ENCODE results near the gene KCNQ1. TPM values are rescaled to one million over a fixed set of nuclear protein-coding genes. Genes with fewer than 3 reads are reported as not detected.

KCNQ1 gene
- total and polyA plus RNA-seq, 2 donors (not counting 1 experiment from before 2014, with no cell fraction given), result 21.5 to 28.8 TPM

DNA sequence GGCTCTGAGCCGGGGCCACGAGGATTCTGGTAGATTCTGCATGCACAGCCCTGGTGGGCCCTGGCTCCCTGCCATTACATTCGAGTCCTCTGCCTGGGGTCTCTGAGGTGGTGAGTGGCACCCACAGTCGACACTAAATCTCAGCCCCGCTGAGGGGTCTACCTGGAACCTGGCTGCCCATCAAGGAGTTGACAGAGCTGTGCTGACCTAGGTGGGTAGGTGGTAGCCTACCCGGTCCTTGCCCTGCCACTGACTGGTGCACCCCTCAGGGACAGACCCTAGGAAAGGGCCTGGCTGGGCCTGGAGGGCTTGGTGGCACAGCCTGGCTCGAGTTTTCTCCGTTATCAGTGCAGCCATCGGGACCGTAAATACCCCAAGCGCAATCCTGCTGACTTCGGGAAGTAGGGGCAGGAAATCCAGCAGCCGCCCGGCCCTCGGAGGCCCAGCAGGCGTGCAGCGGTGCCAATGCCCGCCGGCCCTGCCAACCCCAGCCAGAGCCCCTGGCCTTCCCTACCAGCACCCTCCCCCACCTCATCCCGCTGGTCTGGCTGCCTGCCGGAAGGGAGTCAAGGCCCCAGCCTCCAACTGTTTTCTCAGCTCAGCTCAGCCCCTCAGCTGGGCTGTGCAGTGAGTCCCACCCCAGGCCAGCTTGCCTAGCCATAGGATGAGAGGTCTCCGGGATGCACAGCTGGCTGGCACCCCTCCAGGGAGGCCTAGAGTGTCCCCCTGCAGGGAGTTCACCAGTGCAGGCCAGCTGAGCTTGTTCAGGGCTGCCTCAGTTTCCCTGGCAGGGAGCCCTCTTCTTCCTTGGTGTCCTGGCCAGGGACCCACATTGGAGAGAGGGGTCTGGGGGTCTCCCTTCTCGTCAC, 335.4 kb downstream of the KCNQ1 start:
- 56% methylated on average over 21 of the region's 23 CpGs for WGBS (ENCODE audit: insufficient coverage)
- Mint-ChIP-seq H3K4me1 (peaks cover 13% of the 10 kb centered on the region), H3K27ac (no peak overlapping the region), H3K4me3 (no peak overlapping the region), H3K9me3 (ENCODE audit: insufficient read depth) (no peaks in the 10 kb centered on the region), H3K27me3 (no peaks in the 10 kb centered on the region)
- ChIA-PET POLR2A (no interaction called here), CTCF (no interaction called here)
- H3K27me3 ChIP-seq (replicated peaks in 1 of 4; ENCODE audit: control extremely low read depth in 1 of 4, control insufficient read depth in 3 of 4, insufficient read depth in 4 of 4, low read length in 3 of 4), result no peaks in the 10 kb centered on the region
- no peaks in the 10 kb centered on the region for H3K79me2 ChIP-seq (ENCODE audit: control insufficient read depth, insufficient read depth, low read length)
- TF ChIP-seq EZH2 (IDR thresholded peaks at IDR 0.05; ENCODE audit: borderline replicate concordance, insufficient read depth, low read depth, low read length, poor library complexity, severe bottlenecking), result no peak
- TF ChIP-seq, protein P1, sequence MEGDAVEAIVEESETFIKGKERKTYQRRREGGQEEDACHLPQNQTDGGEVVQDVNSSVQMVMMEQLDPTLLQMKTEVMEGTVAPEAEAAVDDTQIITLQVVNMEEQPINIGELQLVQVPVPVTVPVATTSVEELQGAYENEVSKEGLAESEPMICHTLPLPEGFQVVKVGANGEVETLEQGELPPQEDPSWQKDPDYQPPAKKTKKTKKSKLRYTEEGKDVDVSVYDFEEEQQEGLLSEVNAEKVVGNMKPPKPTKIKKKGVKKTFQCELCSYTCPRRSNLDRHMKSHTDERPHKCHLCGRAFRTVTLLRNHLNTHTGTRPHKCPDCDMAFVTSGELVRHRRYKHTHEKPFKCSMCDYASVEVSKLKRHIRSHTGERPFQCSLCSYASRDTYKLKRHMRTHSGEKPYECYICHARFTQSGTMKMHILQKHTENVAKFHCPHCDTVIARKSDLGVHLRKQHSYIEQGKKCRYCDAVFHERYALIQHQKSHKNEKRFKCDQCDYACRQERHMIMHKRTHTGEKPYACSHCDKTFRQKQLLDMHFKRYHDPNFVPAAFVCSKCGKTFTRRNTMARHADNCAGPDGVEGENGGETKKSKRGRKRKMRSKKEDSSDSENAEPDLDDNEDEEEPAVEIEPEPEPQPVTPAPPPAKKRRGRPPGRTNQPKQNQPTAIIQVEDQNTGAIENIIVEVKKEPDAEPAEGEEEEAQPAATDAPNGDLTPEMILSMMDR (IDR thresholded peaks at IDR 0.05), result no peak
- H3K4me3 ChIP-seq (ENCODE audit: control extremely low read depth in 1 of 5, extremely low read depth in 1 of 5, insufficient read depth in 1 of 5, low read depth in 2 of 5, low read length in 4 of 5), result no peak overlapping the region
- no peaks in the 10 kb centered on the region for H4K20me1 ChIP-seq (ENCODE audit: control insufficient read depth, insufficient read depth, low read length, poor library complexity, severe bottlenecking)
- H3K4me2 ChIP-seq (replicated peaks; ENCODE audit: low read depth, low read length, poor library complexity, severe bottlenecking), result no peak overlapping the region
- no peaks in the 10 kb centered on the region for H3K4me1 ChIP-seq (ENCODE audit: control insufficient read depth in 2 of 2, insufficient read depth in 2 of 2, low read length in 2 of 2)
- ATAC-seq (ENCODE audit: low read depth) (no peak), DNase-seq (no peak)
- no peak overlapping the region for H2AFZ ChIP-seq (ENCODE audit: insufficient read depth, low read depth, low read length, poor library complexity, severe bottlenecking)
- intact Hi-C loops (cut with micrococcal nuclease), result no loop called here
- H3K9ac ChIP-seq (ENCODE audit: low read length), result no peak overlapping the region
- no peak overlapping the region for H3K27ac ChIP-seq (ENCODE audit: low read length in 2 of 2)
- H3K9me3 ChIP-seq (ENCODE audit: control extremely low read depth in 1 of 3, control insufficient read depth in 2 of 3, insufficient read depth in 1 of 3, low read length in 2 of 3), result no peaks in the 10 kb centered on the region
- H3K36me3 ChIP-seq (replicated peaks in 1 of 2; ENCODE audit: control extremely low read depth in 1 of 2, control insufficient read depth in 1 of 2, extremely low read depth in 1 of 2, insufficient read depth in 2 of 2, low read length in 1 of 2), result peaks cover 0 to 1% of the 10 kb centered on the region in 2 experiments

DNA sequence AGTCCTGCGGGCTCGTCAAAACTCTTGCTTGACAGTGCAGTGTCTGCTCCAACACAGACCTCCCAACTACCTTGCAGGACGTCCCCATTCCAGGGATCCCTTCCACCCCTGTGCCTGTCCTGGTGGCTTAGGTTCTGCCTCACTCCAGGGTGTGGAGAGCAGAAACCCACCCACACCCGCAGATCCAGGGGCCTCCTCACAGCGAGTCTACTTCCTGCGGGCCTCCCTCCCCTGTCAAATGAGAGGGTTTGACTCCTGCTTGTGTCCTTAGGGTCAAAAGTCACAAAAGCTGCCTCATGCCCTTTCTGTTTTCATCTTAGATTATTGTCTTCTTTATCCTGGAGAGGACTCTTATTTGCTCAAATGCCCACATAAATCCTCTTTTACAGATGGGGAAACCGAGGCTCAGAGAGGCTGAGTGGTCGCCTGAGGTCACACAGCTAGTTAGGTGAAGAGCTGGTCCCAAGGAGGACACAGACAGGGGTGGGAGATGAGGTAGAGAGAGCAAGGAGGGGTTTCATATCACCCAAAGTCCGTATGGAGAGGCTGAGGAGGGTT, 336.1 kb downstream of the KCNQ1 start:
- H3K9me3 ChIP-seq (ENCODE audit: control extremely low read depth in 1 of 3, control insufficient read depth in 2 of 3, insufficient read depth in 1 of 3, low read length in 2 of 3), result no peaks in the 10 kb centered on the region
- H3K27ac ChIP-seq (ENCODE audit: low read length in 2 of 2), result no peak overlapping the region
- no peaks in the 10 kb centered on the region for H3K4me1 ChIP-seq (ENCODE audit: control insufficient read depth in 2 of 2, insufficient read depth in 2 of 2, low read length in 2 of 2)
- intact Hi-C loops (cut with micrococcal nuclease), result no loop called here
- H3K79me2 ChIP-seq (ENCODE audit: control insufficient read depth, insufficient read depth, low read length), result no peaks in the 10 kb centered on the region
- Mint-ChIP-seq H3K9me3 (ENCODE audit: insufficient read depth) (no peaks in the 10 kb centered on the region), H3K4me3 (no peak overlapping the region), H3K27ac (no peak overlapping the region), H3K4me1 (peaks cover 13% of the 10 kb centered on the region), H3K27me3 (no peaks in the 10 kb centered on the region)
- H4K20me1 ChIP-seq (ENCODE audit: control insufficient read depth, insufficient read depth, low read length, poor library complexity, severe bottlenecking), result no peaks in the 10 kb centered on the region
- H3K9ac ChIP-seq (ENCODE audit: low read length), result no peak overlapping the region
- H3K27me3 ChIP-seq (replicated peaks in 1 of 4; ENCODE audit: control extremely low read depth in 1 of 4, control insufficient read depth in 3 of 4, insufficient read depth in 4 of 4, low read length in 3 of 4), result no peaks in the 10 kb centered on the region
- DNase-seq (no peak), ATAC-seq (ENCODE audit: low read depth) (no peak)
- POLR2A ChIA-PET, result no interaction called here
- CTCF ChIA-PET, result no interaction called here
- WGBS (ENCODE audit: insufficient coverage), result 43% methylated on average over 5 of the region's 9 CpGs
- no peak overlapping the region for H3K4me2 ChIP-seq (replicated peaks; ENCODE audit: low read depth, low read length, poor library complexity, severe bottlenecking)
- H3K4me3 ChIP-seq (ENCODE audit: control extremely low read depth in 1 of 5, extremely low read depth in 1 of 5, insufficient read depth in 1 of 5, low read depth in 2 of 5, low read length in 4 of 5), result no peak overlapping the region
- no peak overlapping the region for H2AFZ ChIP-seq (ENCODE audit: insufficient read depth, low read depth, low read length, poor library complexity, severe bottlenecking)
- H3K36me3 ChIP-seq (replicated peaks in 1 of 2; ENCODE audit: control extremely low read depth in 1 of 2, control insufficient read depth in 1 of 2, extremely low read depth in 1 of 2, insufficient read depth in 2 of 2, low read length in 1 of 2), result no peaks in the 10 kb centered on the region
- no peak for TF ChIP-seq EZH2 (IDR thresholded peaks at IDR 0.05; ENCODE audit: borderline replicate concordance, insufficient read depth, low read depth, low read length, poor library complexity, severe bottlenecking)
- TF ChIP-seq, protein P1 (IDR thresholded peaks at IDR 0.05), result no peak

Measured in B cell (primary cell).